CD4-positive, CD25-positive, alpha-beta regulatory T cell (primary cell): ENCODE data around the gene RBL2. TPM values are rescaled to one million over a fixed set of nuclear protein-coding genes. Genes with fewer than 3 reads are reported as not detected.

Experiments
- ATAC-seq, 2 donors: fragments of 150-1000 bp; cut with Tn5 transposase; one replicate each; pipeline ENCODE4 v1.10.0; 2021; ENCODE audit warnings: low read depth in 2 of 2, moderate number of reproducible peaks in 2 of 2, moderate library complexity in 1 of 2
- DNase-seq, 3 donors: peaks; one replicate each; pipeline versions ENCODE4 v3.0.0 to v3.0.0-alpha.2; 2012 to 2022; ENCODE audit warnings: mixed read lengths in 1 of 3
- H3K27ac ChIP-seq: one replicate; pipeline ENCODE4 v1.7.0; 2013; ENCODE audit warnings: mild to moderate bottlenecking, low read length; ENCODE audit not compliant: insufficient read depth, poor library complexity, severe bottlenecking
- H3K27me3 ChIP-seq: one replicate; pipeline ENCODE4 v1.7.0; 2013; ENCODE audit warnings: low read length; ENCODE audit not compliant: control insufficient read depth, insufficient read depth
- H3K36me3 ChIP-seq: one replicate; pipeline ENCODE4 v1.7.0; 2013; ENCODE audit warnings: mild to moderate bottlenecking, low read length, moderate library complexity; ENCODE audit not compliant: control insufficient read depth, insufficient read depth
- H3K4me1 ChIP-seq: 2 replicates; pipeline ENCODE4 v1.7.0; 2013; ENCODE audit warnings: mild to moderate bottlenecking, low read length; ENCODE audit not compliant: insufficient read depth, control insufficient read depth, poor library complexity, severe bottlenecking
- H3K4me3 ChIP-seq: one replicate; pipeline ENCODE4 v1.7.0; 2013; ENCODE audit warnings: low read depth, mild to moderate bottlenecking, low read length, moderate library complexity
- H3K9me3 ChIP-seq, 2 experiments: 1 replicate in 1 of 2; 2 replicates in 1 of 2; pipeline ENCODE4 v1.7.0; 2013; ENCODE audit warnings: low read length in 2 of 2, mild to moderate bottlenecking in 1 of 2, moderate library complexity in 1 of 2; ENCODE audit not compliant: control insufficient read depth in 2 of 2
- H3K27ac Mint-ChIP-seq, 3 donors: one replicate each; pipeline ENCODE4 v1.8.0; 2020 to 2022; ENCODE audit warnings: mild to moderate bottlenecking in 3 of 3, mixed read lengths in 3 of 3, moderate library complexity in 2 of 3
- H3K27me3 Mint-ChIP-seq: one replicate; pipeline ENCODE4 v1.8.0; 2022; ENCODE audit warnings: mild to moderate bottlenecking, mixed read lengths
- H3K36me3 Mint-ChIP-seq: one replicate; pipeline ENCODE4 v1.8.0; 2020; ENCODE audit warnings: mixed read lengths
- H3K4me1 Mint-ChIP-seq, 4 donors: one replicate each; pipeline ENCODE4 v1.8.0; 2020 to 2022; ENCODE audit warnings: mixed read lengths in 4 of 4, mild to moderate bottlenecking in 1 of 4
- H3K4me3 Mint-ChIP-seq, 4 donors: one replicate each; pipeline ENCODE4 v1.8.0; 2020 to 2022; ENCODE audit warnings: mild to moderate bottlenecking in 4 of 4, mixed read lengths in 4 of 4, moderate library complexity in 3 of 4
- H3K9me3 Mint-ChIP-seq, 7 donors: one replicate each; pipeline ENCODE4 v1.8.0; 2020 to 2022; ENCODE audit warnings: mixed read lengths in 7 of 7, mild to moderate bottlenecking in 3 of 7, moderate library complexity in 2 of 7
- polyA plus RNA-seq, 4 donors: library from polyadenylated mRNA; unstranded; fragments of 300-500 nt; fragmentation: Illumina TruSeq; gene quantifications; one replicate each; pipeline ENCODE4 v1.2.3, GENCODE V29; 2021
- total RNA-seq: library from RNA; stranded (reverse); gene quantifications from one replicate; pipeline ENCODE4 v1.2.3, GENCODE V29; 2022

RBL2 gene
- total and polyA plus RNA-seq, 5 donors from 2014 or later: 168 to 215 (median 208) TPM

GRCh38 chr16:53453928-53454327 is 19.7 kb downstream of the RBL2 start:
- no peak for ATAC-seq
- Histone ChIP-seq H3K4me3 (no peak overlapping the region), H3K27ac (peak overlapping the region; percentile 76), H3K27me3 (no peaks in the 10 kb centered on the region), H3K36me3 (peaks cover 37% of the 10 kb centered on the region), H3K4me1 (peaks cover 83% of the 10 kb centered on the region), H3K9me3 (no peaks in the 10 kb centered on the region)
- Mint-ChIP-seq H3K9me3 (no peaks in the 10 kb centered on the region), H3K27ac (peak overlapping the region; percentile 88 to 90 (median 89)), H3K27me3 (peaks cover 4% of the 10 kb centered on the region), H3K4me1 (peaks cover 43 to 90% (median 70%) of the 10 kb centered on the region in 4 donors), H3K4me3 (peak overlapping the region in 3 of 4 donors; percentile 19 to 57 (median 44)), H3K36me3 (peaks cover 43% of the 10 kb centered on the region)
- DNase-seq: peak in 1 of 3 donors; percentile 26

- DNase-seq (peak; percentile 8 to 85 (median 79)), ATAC-seq (peak; percentile 64 to 69)
- H3K4me3 ChIP-seq: peak overlapping the region; percentile 76
- no peaks in the 10 kb centered on the region for H3K27me3 ChIP-seq
- Mint-ChIP-seq H3K4me3 (peak overlapping the region; percentile 84 to 87 (median 84)), H3K36me3 (peaks cover 57% of the 10 kb centered on the region), H3K27me3 (peaks cover 4% of the 10 kb centered on the region), H3K4me1 (peaks cover 45 to 92% (median 76%) of the 10 kb centered on the region in 4 donors), H3K9me3 (no peaks in the 10 kb centered on the region), H3K27ac (peak overlapping the region; percentile 89 to 98 (median 90))
- H3K9me3 ChIP-seq: no peaks in the 10 kb centered on the region
- H3K27ac ChIP-seq: peak overlapping the region; percentile 76
- peaks cover 51% of the 10 kb centered on the region for H3K36me3 ChIP-seq
- peaks cover 91% of the 10 kb centered on the region for H3K4me1 ChIP-seq
Measured at GRCh38 chr16:53456625-53457024, 22.4 kb downstream of the RBL2 start.

- Histone ChIP-seq H3K27me3 (no peaks in the 10 kb centered on the region), H3K36me3 (peaks cover 51% of the 10 kb centered on the region), H3K9me3 (no peaks in the 10 kb centered on the region), H3K4me3 (peak overlapping the region; percentile 76), H3K4me1 (peaks cover 93% of the 10 kb centered on the region), H3K27ac (peak overlapping the region; percentile 76)
- Mint-ChIP-seq H3K36me3 (peaks cover 65% of the 10 kb centered on the region), H3K27me3 (peaks cover 4% of the 10 kb centered on the region), H3K4me3 (peak overlapping the region; percentile 77 to 87 (median 84)), H3K4me1 (peaks cover 53 to 93% (median 80%) of the 10 kb centered on the region in 4 donors), H3K27ac (peak overlapping the region; percentile 88 to 98 (median 90)), H3K9me3 (no peaks in the 10 kb centered on the region)
- DNase-seq: peak; percentile 61 to 94 (median 87)
- ATAC-seq: peak; percentile 95 to 96
Measured at GRCh38 chr16:53457670-53458069, 23.4 kb downstream of the RBL2 start.

- Histone ChIP-seq H3K27me3 (no peaks in the 10 kb centered on the region), H3K4me3 (peak overlapping the region; percentile 76), H3K9me3 (no peaks in the 10 kb centered on the region), H3K4me1 (peaks cover 94% of the 10 kb centered on the region), H3K36me3 (peaks cover 52% of the 10 kb centered on the region), H3K27ac (peak overlapping the region; percentile 76)
- ATAC-seq: no peak
- peak overlapping the region; percentile 88 to 98 (median 90) for H3K27ac Mint-ChIP-seq
- peaks cover 55 to 91% (median 76%) of the 10 kb centered on the region in 4 donors for H3K4me1 Mint-ChIP-seq
- peaks cover 66% of the 10 kb centered on the region for H3K36me3 Mint-ChIP-seq
- no peak for DNase-seq
- H3K27me3 Mint-ChIP-seq: peaks cover 4% of the 10 kb centered on the region
- no peaks in the 10 kb centered on the region for H3K9me3 Mint-ChIP-seq
- peak overlapping the region; percentile 77 to 87 (median 84) for H3K4me3 Mint-ChIP-seq
Measured at GRCh38 chr16:53458635-53459034, 24.4 kb downstream of the RBL2 start.

GRCh38 chr16:53465606-53466280 is 31.5 kb downstream of the RBL2 start:
- H3K4me3 Mint-ChIP-seq: peak overlapping the region in 2 of 4 donors; percentile 7 to 78
- H3K4me3 ChIP-seq: no peak overlapping the region
- ATAC-seq: no peak
- peaks cover 53% of the 10 kb centered on the region for H3K36me3 Mint-ChIP-seq
- H3K4me1 ChIP-seq: peaks cover 37% of the 10 kb centered on the region
- peaks cover 23 to 69% (median 30%) of the 10 kb centered on the region in 4 donors for H3K4me1 Mint-ChIP-seq
- H3K9me3 ChIP-seq: no peaks in the 10 kb centered on the region
- peak overlapping the region; percentile 24 for H3K27ac ChIP-seq
- no peak for DNase-seq
- no peaks in the 10 kb centered on the region for H3K27me3 ChIP-seq
- no peaks in the 10 kb centered on the region for H3K27me3 Mint-ChIP-seq
- H3K36me3 ChIP-seq: peaks cover 81% of the 10 kb centered on the region
- no peaks in the 10 kb centered on the region for H3K9me3 Mint-ChIP-seq
- peak overlapping the region; percentile 60 to 91 (median 76) for H3K27ac Mint-ChIP-seq

GRCh38 chr16:53476867-53477266 is 42.6 kb downstream of the RBL2 start:
- Mint-ChIP-seq H3K27ac (peak overlapping the region in 2 of 3 donors; percentile 72 to 76), H3K4me1 (peaks cover 29 to 62% (median 34%) of the 10 kb centered on the region in 4 donors), H3K36me3 (peaks cover 86% of the 10 kb centered on the region), H3K27me3 (no peaks in the 10 kb centered on the region), H3K9me3 (peaks cover 0 to 10% (median 2%) of the 10 kb centered on the region in 7 donors), H3K4me3 (peak overlapping the region in 3 of 4 donors; percentile 33 to 66 (median 46))
- peaks cover 94% of the 10 kb centered on the region for H3K36me3 ChIP-seq
- DNase-seq (no peak), ATAC-seq (no peak)
- no peak overlapping the region for H3K27ac ChIP-seq
- H3K4me3 ChIP-seq: peak overlapping the region; percentile 39
- peaks cover 7% of the 10 kb centered on the region for H3K4me1 ChIP-seq
- no peaks in the 10 kb centered on the region for H3K27me3 ChIP-seq
- peaks cover 5 to 8% of the 10 kb centered on the region in 2 experiments for H3K9me3 ChIP-seq

- Histone ChIP-seq H3K4me1 (peaks cover 7% of the 10 kb centered on the region), H3K27ac (no peak overlapping the region), H3K36me3 (peaks cover 94% of the 10 kb centered on the region), H3K4me3 (no peak overlapping the region), H3K9me3 (peaks cover 3 to 8% of the 10 kb centered on the region in 2 experiments), H3K27me3 (no peaks in the 10 kb centered on the region)
- H3K36me3 Mint-ChIP-seq: peaks cover 82% of the 10 kb centered on the region
- H3K9me3 Mint-ChIP-seq: peaks cover 0 to 12% (median 5%) of the 10 kb centered on the region in 7 donors
- no peak overlapping the region for H3K27ac Mint-ChIP-seq
- ATAC-seq: no peak
- H3K4me3 Mint-ChIP-seq: no peak overlapping the region
- H3K4me1 Mint-ChIP-seq: peaks cover 28 to 49% (median 34%) of the 10 kb centered on the region in 4 donors
- H3K27me3 Mint-ChIP-seq: no peaks in the 10 kb centered on the region
- no peak for DNase-seq
Measured at GRCh38 chr16:53478965-53479364, 44.7 kb downstream of the RBL2 start.
